Mesothelial cell of epicardium (in vitro differentiated cells): ENCODE data around the gene NUBPL. TPM values are rescaled to one million over a fixed set of nuclear protein-coding genes. Genes with fewer than 3 reads are reported as not detected.

ENCODE experiments used
- DNase-seq, 2 experiments: peaks; one replicate each; pipeline ENCODE4 v3.0.0; 2021; ENCODE audit warnings: low spot score in 2 of 2; ENCODE audit not compliant: unreplicated experiment in 2 of 2
- H3K27ac Mint-ChIP-seq: 2 replicates; pipeline ENCODE4 v1.8.0; 2021; ENCODE audit warnings: mixed read lengths
- H3K27me3 Mint-ChIP-seq: 2 replicates; pipeline ENCODE4 v1.8.0; 2021; ENCODE audit warnings: low read depth, mixed read lengths
- H3K36me3 Mint-ChIP-seq: 2 replicates; pipeline ENCODE4 v1.8.0; 2021; ENCODE audit warnings: mixed read lengths
- H3K4me1 Mint-ChIP-seq: 2 replicates; pipeline ENCODE4 v1.8.0; 2021; ENCODE audit warnings: mixed read lengths
- H3K4me3 Mint-ChIP-seq: 2 replicates; pipeline ENCODE4 v1.8.0; 2021; ENCODE audit warnings: mild to moderate bottlenecking, moderate library complexity, mixed read lengths
- H3K9me3 Mint-ChIP-seq: 2 replicates; pipeline ENCODE4 v1.8.0; 2021; ENCODE audit warnings: mixed read lengths
- CTCF ChIP-seq: fragments of 200-600 bp; sonication (generic); IDR thresholded peaks from one replicate; pipeline ENCODE4 v1.5.0; 2021; ENCODE audit warnings: antibody characterized with exemption; ENCODE audit not compliant: unreplicated experiment
- total RNA-seq: library from RNA; stranded (reverse); gene quantifications from 3 replicates; pipeline ENCODE4 v1.2.1, GENCODE V29; 2021

Gene NUBPL
- total RNA-seq, 1 donor from 2014 or later, result 19.7 TPM

- H3K9me3 Mint-ChIP-seq, result peaks cover 11% of the 10 kb centered on the region
- no peaks in the 10 kb centered on the region for H3K27me3 Mint-ChIP-seq
- no peak overlapping the region for H3K27ac Mint-ChIP-seq
- peaks cover 5% of the 10 kb centered on the region for H3K4me1 Mint-ChIP-seq
- peaks cover 6% of the 10 kb centered on the region for H3K36me3 Mint-ChIP-seq
- DNase-seq, result no peak
- TF ChIP-seq CTCF, result no peak
- H3K4me3 Mint-ChIP-seq, result no peak overlapping the region
Measured at GRCh38 chr14:31835049-31835448, 273.8 kb downstream of the NUBPL start.

DNA sequence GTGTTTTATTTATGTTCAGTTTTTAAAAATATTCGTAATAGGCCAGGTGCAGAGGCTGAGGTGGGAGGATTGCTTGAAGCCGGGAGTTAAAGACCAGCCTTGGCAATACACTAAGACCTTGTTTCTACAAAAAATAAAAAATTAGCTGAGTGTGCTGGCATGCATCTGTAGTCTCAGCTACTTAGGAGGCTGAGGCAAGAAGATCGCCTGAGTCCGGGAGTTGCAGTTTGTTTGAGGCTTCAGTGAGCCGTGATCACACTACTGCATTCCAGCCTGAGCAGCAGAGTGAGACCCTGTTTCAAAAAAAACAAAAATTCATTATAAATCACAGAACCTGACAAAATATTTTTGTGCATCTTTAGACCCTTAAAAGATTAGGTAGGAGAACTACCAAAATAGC lies 275.8 kb downstream of the NUBPL start:
- Mint-ChIP-seq H3K4me3 (no peak overlapping the region), H3K4me1 (peaks cover 4% of the 10 kb centered on the region), H3K36me3 (peaks cover 6% of the 10 kb centered on the region), H3K9me3 (peaks cover 12% of the 10 kb centered on the region), H3K27ac (no peak overlapping the region), H3K27me3 (no peaks in the 10 kb centered on the region)
- TF ChIP-seq CTCF, result no peak
- DNase-seq, result no peak

GRCh38 chr14:31842899-31843298 lies 281.7 kb downstream of the NUBPL start:
- Mint-ChIP-seq H3K9me3 (peaks cover 19% of the 10 kb centered on the region), H3K36me3 (peaks cover 12% of the 10 kb centered on the region), H3K27me3 (no peaks in the 10 kb centered on the region), H3K4me3 (no peak overlapping the region), H3K4me1 (no peaks in the 10 kb centered on the region), H3K27ac (no peak overlapping the region)
- TF ChIP-seq CTCF, result no peak
- no peak for DNase-seq

DNA sequence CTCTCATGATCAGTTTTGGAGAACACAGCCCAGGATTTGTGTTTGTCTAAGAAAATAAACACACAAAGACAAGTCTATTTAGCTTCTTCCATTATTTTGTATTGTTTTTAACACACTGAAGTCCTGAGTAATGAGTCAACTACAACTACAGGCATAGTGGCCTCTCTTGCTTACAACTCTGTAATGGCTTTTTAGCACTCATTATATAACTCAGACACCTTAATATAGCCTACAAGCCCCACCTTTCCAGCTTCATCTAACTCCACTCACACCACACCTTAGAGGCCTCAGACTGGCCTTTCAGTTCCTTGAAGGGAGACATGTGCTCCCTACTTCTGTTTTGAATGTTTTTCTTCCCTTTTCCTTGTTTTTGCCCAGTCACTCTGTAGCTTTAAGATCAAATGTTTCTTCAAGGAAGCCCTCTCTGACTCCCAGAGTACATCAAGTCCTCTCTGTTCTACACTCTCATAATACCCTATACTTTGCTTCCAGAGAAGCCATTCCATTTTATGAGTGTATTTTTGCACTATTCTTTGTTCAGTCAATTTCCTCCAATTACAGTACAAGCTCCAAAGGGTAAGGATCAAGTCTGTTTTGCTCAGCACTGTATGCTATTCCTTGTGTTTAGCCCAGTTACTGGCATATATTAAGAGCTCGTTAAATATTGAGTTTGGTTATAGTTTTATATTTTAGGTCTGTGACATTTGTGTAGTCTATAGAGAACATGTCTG lies 282.3 kb downstream of the NUBPL start:
- DNase-seq, result no peak
- Mint-ChIP-seq H3K27ac (no peak overlapping the region), H3K36me3 (peaks cover 12% of the 10 kb centered on the region), H3K4me3 (no peak overlapping the region), H3K4me1 (no peaks in the 10 kb centered on the region), H3K9me3 (peaks cover 19% of the 10 kb centered on the region), H3K27me3 (no peaks in the 10 kb centered on the region)
- TF ChIP-seq CTCF, result no peak

GRCh38 chr14:31854508-31855075 lies 293.4 kb downstream of the NUBPL start:
- no peak overlapping the region for H3K4me3 Mint-ChIP-seq
- no peak for DNase-seq
- H3K36me3 Mint-ChIP-seq, result peaks cover 20% of the 10 kb centered on the region
- no peaks in the 10 kb centered on the region for H3K27me3 Mint-ChIP-seq
- peaks cover 10% of the 10 kb centered on the region for H3K9me3 Mint-ChIP-seq
- no peak for TF ChIP-seq CTCF
- no peak overlapping the region for H3K27ac Mint-ChIP-seq
- no peaks in the 10 kb centered on the region for H3K4me1 Mint-ChIP-seq
